Fibroblast of the aortic adventitia (primary cell): ENCODE results near the gene FKBP15. TPM values are rescaled to one million over a fixed set of nuclear protein-coding genes. Genes with fewer than 3 reads are reported as not detected.
"Not testable (repeated sequence)": the region's sequence is repeated elsewhere in the genome, so short reads cannot be mapped to it uniquely, and the experiment has no call there.

Experiments used
- DNase-seq: peaks from one replicate; pipeline ENCODE4 v3.0.0-alpha.2; 2010; ENCODE audit warnings: low read depth
- H3K4me3 ChIP-seq: 2 replicates; pipeline ENCODE4 v1.5.1; 2011; ENCODE audit warnings: low read depth, mild to moderate bottlenecking, control low read depth, low read length, moderate library complexity
- total RNA-seq: library from RNA; depleted of rRNA; stranded (reverse); fragments of >200 nt; gene quantifications from 2 replicates; pipeline ENCODE4 v1.2.3, GENCODE V29; 2012; ENCODE audit warnings: low replicate concordance
- TF ChIP-seq, protein P1 (sequence below): IDR thresholded peaks from 2 replicates; pipeline ENCODE4 v1.5.1; 2011; ENCODE audit warnings: mild to moderate bottlenecking, low read length, control low read depth, inconsistent platforms; ENCODE audit not compliant: insufficient read depth

The FKBP15 gene
- total RNA-seq, 1 donor = 27.7 TPM

DNA sequence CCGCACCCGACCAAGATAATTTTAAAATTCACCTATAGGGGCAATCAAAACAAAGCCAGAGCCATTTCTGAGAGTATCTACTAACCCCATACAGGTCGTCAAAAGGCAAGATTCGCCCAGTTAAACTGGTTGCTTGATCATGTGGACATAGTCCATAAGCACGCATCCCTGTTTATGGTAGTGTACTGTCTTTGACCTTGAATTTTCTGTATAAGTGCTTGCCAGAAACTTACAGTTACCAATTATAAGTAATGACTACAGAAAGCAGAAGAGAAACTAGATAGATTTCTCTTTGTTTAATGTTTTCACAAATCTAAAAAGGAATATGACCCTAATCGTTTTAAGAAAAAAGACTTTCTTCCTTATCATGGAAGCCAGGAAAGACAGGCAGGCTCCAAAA is 25.9 kb upstream of the FKBP15 start:
- TF ChIP-seq, protein P1, sequence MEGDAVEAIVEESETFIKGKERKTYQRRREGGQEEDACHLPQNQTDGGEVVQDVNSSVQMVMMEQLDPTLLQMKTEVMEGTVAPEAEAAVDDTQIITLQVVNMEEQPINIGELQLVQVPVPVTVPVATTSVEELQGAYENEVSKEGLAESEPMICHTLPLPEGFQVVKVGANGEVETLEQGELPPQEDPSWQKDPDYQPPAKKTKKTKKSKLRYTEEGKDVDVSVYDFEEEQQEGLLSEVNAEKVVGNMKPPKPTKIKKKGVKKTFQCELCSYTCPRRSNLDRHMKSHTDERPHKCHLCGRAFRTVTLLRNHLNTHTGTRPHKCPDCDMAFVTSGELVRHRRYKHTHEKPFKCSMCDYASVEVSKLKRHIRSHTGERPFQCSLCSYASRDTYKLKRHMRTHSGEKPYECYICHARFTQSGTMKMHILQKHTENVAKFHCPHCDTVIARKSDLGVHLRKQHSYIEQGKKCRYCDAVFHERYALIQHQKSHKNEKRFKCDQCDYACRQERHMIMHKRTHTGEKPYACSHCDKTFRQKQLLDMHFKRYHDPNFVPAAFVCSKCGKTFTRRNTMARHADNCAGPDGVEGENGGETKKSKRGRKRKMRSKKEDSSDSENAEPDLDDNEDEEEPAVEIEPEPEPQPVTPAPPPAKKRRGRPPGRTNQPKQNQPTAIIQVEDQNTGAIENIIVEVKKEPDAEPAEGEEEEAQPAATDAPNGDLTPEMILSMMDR = no peak
- no peak for DNase-seq

GRCh38 chr9:113245894-113246293 is 24.8 kb upstream of the FKBP15 start:
- H3K4me3 ChIP-seq = no peak overlapping the region
- DNase-seq = no peak
- TF ChIP-seq, protein P1 = no peak

More for the DNA sequence above, 25.9 kb upstream of the FKBP15 start:
- H3K4me3 ChIP-seq = no peak overlapping the region

GRCh38 chr9:113244556-113244955 is 23.5 kb upstream of the FKBP15 start:
- H3K4me3 ChIP-seq = no peak overlapping the region
- DNase-seq = no peak
- TF ChIP-seq, protein P1 = no peak

- TF ChIP-seq, protein P1 = no peak
- H3K4me3 ChIP-seq = no peak overlapping the region
- no peak for DNase-seq
Observed at GRCh38 chr9:113241161-113241560, 20.1 kb upstream of the FKBP15 start.

DNA sequence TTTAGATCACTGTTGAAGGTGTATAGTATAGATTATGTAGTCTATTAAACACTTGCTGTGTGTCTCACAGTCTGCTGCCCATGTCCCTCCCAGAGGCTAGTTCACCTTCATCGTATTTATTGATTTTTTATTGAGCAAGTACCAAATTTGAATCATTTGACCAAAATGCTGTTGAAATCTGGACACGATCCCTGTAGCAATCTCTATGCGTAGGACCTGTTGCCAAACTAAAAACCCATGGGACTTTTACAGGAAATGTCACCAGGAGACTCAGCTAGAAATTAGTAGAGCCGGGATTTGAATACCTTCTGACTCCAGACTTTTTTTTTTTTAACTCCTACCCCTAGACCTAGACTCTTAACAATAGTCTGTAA is 17.8 kb upstream of the FKBP15 start:
- no peak overlapping the region for H3K4me3 ChIP-seq
- TF ChIP-seq, protein P1 = no peak
- DNase-seq = peak; percentile 14

DNA sequence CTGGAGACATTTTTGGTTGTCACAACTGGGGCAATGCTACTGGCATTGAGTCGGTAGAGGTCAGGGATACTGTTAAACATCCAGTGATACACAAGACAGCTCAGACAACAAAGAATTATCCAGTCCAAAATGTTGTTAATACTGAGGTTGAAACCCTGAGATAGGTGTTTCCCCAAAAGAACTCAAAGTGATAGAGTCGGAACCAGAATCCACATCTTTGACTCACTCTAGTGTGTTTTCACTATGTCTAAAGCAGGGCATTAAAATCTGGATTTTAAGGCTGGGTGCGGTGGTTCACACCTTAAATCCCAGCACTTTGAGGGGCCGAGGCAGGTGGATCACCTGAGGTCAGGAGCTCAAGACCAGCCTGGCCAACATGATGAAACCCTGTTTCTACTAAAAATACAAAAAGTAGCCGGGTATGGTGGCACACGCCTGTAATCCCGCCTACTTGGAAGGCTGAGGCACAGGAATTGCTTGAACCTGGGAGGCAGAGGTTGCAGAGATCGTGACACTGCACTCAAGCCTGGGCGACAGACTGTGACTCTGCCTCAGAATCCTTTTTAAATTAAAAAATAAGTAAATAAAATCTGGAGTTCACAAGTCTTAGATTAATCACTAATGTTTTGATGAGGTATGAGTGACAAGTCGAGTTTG is 17.3 kb upstream of the FKBP15 start:
- no peak overlapping the region for H3K4me3 ChIP-seq
- no peak for DNase-seq
- TF ChIP-seq, protein P1 = no peak

- H3K4me3 ChIP-seq = no peak overlapping the region
- DNase-seq = no peak
- TF ChIP-seq, protein P1 = no peak
Observed at GRCh38 chr9:113237026-113237425, 15.9 kb upstream of the FKBP15 start.

GRCh38 chr9:113235701-113236255 is 14.7 kb upstream of the FKBP15 start:
- not testable (repeated sequence) for H3K4me3 ChIP-seq, DNase-seq
